Fibroblast of gingiva (primary cell): ENCODE results near the gene NXNL2.
A peak's percentile ranks its signal among the peaks of the same experiment; 100 is the strongest.

Source experiments
- DNase-seq: peaks from one replicate; pipeline ENCODE4 v3.0.0-alpha.2; 2011; ENCODE audit warnings: low read depth

Gene NXNL2

DNA sequence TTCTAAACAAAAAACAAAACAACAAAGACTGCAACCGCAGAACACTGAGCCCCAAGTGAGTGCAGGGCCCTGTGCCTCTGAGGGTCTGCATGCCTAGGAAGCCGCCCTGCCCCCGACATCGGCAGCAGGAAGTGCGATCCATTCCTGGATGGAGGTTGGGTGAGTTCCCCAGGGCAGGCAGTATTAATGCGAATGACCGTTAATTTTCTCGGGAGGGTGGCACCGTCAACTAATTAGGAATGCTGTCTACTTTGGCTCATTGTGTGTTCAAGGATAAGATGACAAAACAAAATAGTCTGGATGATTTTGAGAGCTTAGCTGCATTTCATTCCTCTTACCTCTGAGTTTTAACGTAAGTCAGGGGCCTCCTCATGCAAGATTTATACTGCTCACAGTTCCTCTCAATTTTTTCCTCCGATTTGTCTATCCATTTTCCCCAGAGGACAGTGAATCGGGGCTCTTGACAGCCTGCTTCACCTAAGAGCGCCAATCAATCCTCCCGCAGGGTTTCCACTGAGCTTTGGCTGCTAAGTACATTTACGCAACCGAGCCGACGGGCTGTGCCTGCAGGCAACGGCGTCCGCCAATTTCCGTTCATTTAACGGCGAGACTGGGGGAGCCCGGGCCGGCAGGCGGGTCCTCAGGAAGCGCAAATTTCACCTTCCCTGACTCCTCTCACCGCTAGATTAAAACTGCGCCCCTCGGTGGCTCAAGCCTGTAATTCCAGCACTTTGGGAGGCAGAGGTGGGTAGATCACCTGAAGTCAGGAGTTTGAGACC lies 2.9 kb upstream of the NXNL2 start:
- peak; percentile 44 for DNase-seq

DNA sequence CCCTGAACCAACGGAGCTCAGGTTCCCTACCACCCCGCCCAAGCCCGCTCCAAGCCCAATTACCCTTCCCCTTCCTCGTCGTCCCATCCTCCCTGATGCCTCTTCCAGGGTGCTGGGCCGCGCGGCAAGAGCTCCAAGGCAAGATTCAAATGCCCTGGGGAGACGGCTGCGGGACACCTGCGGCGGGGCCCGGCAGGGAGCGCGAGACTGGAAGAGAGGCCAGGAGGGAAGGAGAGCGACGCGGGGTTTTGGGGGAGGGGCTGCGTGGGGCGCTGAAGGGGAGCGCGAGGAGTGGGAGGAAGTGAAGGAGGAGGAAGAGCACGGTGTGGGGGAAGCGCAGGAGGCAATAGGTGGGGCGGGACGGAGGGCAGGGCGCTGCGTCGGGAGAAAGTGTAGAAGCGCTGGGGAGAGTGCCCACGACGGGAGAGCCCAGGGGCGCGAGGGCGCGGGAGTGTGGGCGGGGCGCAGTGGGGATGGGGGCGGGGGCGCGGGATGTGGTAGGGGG lies 975 bp upstream of the NXNL2 start:
- DNase-seq, result peak; percentile 49

DNA sequence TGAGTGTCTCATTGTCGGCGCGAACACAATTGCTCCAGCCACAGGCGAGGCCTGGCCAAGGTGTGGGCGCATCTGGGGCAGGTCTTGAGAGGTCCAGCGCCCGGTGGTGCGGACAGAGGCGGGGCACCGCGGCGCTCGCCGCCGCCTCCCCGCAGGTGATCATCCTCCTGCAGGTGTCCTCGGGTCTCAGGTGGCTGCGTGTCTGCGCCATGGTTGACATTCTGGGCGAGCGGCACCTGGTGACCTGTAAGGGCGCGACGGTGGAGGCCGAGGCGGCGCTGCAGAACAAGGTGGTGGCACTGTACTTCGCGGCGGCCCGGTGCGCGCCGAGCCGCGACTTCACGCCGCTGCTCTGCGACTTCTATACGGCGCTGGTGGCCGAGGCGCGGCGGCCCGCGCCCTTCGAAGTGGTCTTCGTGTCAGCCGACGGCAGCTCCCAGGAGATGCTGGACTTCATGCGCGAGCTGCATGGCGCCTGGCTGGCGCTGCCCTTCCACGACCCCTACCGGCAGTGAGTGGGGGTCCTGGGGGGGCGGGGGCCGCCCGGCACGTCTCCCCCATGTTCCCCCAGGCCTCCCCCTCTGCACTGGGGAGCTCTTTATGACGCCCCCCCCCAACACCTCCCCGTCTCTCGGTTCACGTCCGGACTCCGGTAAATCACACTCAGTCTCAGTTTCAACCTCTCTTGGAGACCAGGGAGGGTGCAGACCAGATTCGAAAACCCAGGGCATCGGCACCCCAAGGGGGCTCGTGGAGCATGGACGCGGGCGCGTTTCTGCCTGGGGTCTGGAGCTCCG lies 446 bp downstream of the NXNL2 start:
- no peak for DNase-seq

DNA sequence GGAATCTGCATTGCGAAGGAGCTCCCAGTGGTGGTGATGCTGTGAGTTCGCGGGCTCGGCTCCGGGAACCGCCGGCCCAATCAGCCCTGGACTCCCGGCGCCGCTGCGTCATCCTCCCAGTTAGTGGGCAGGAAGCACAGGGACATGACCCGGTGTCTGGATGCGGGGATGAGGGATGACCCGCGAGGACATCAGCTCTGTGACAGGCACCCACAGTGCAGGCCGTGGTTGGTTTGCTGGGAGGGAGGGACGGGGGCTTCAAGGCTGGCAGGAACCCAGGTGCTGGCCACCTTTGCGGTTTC lies 996 bp downstream of the NXNL2 start:
- no peak for DNase-seq

DNA sequence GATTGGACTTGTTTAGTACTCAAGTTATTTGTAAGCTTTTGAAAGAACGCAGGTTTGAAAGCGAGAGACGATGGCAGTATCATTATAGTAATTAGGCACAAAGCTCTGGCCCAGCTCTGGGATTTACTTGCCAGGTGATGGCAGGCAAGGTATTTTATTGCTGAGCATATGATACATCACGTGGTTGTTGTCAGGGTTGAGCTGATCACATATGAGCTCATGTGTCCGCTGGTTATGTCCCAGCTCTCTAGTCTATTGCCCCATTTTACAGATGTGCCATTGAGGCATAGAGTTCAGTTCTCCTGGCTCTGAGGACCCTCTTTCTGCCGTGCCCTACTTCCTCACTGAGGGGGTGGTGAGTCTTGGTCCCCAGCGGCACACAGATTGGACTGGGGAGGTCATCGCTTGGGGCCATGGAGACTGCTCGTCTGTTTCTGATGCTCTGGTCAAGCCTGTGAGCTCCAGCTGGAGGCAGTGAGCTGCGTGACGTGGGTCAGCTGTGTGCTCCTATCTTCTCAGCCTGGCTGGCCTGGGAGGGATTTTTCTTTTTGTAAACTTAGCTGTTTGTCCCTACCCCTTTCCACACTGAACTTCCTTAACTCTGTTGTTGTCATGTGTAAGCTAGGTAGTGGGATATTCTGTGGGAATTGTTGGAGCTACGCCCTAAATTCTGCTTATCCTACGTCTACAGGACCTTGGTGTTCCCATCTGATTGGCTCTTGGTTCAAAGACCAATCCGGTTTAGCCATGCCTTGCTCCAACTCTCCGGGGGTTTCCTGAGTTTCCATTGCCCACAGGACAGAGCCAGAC lies 2.2 kb downstream of the NXNL2 start:
- DNase-seq, result no peak

DNA sequence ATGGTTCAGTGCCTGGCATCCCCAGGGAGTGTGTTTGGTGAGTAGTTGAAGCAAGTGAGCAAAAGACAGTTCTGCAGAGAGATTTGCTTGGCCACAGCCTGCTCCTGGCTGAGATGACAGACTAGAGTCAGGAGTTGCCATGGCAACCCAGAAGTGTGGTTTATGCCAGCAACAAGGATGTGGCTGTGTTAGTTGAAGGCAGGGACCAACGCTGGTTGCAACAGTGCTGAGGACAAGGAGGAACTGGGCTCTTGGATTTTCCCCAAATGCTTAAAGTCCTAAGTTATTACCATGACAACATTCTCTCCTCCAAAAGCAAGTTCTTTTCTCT lies 2.7 kb downstream of the NXNL2 start:
- DNase-seq, result peak; percentile 98

DNA sequence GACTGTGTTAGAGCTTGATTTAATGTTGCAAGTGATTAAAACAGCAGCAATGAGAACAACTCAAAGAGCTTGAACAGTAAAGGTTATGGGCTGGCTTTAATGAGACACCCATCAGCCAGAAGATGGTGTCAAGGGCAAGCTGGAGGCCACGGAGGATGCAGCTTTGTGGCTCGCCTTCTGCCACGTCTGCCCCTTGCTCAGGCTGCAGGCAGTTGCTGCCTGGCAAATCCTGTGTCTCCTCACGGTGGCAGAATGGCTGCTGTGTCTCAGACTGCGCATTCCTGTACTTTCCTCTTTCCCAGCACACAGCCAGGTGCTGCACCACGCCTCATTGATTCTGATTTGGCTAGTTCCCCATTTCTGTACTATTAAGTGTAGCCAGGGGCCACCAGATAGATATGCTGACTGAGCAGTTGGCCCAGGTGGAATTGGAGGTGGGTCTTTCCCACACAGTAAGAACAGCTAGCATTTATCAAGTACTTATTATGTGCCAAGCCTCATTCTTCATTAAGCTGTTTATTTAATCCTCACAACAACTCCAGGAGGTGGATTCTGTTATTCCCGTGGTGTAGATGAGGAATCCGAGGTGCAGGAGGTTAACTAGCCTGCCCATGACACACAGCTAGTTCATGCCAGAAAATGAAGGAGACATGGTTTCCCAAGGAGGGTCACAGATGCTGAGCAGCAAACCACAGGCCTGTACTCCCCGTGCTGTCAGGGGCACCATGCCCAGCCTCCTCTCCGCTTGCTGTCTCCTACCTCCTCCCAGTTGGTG lies 3.5 kb downstream of the NXNL2 start:
- DNase-seq, result no peak

DNA sequence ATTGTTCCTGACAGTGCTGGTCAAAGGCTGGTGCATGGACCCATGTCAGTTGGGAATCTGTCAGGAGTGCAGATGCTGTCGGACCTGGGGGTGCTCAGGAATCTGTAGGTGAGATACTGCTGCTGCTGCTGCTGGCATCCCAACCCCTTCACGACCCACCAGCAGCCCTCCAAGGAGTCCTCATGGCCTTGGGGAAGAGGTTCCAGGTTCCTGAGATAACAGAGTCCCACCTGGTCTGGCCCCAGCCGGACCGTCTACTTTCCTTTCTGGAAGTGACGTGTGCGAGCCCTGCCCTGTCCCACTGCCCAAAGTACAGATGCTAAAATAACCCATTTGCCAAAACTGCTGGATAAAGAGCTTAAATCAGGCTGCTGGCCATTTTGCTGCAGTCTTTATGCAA lies 4.3 kb downstream of the NXNL2 start:
- no peak for DNase-seq

DNA sequence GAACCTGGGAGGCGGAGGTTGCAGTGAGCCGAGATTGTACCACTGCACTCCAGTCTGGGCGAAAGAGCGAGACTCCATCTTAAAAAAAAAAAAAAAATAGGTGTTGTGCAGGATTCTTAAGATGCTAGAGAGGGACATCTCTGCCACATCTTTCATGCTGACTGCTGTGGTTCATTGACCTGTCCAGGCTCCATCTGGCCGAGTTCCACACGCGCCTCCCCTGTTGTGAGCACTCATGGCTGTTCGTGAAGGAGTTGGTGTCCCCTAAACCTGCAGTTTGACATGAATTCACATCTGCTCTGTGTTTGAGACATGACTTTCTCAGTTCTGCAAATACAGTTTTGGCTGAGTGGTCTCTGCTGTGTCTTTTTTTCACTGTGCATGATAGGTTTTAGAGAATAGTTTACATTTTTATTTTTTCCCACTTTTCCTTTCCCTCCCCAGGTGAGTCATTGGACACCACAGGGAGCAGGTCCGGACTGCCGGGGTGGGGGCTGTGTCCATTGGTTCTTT lies 5.3 kb downstream of the NXNL2 start:
- DNase-seq, result no peak

DNA sequence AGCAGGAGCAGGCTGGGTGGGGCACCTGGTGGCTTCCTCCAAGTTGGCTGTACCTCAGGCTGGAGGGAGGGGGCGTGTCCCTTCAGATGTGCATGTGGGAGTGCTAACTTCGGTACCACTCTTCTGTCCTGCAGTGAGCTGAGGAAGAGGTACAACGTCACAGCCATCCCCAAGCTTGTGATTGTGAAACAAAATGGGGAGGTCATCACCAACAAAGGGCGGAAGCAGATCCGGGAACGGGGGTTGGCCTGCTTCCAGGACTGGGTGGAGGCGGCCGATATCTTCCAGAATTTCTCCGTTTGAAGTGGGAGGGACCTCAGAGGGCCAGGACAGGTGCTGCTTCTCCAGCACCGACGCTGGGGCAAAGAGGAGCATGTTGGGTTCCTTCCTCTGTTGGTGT lies 9.3 kb downstream of the NXNL2 start:
- DNase-seq, result no peak

DNA sequence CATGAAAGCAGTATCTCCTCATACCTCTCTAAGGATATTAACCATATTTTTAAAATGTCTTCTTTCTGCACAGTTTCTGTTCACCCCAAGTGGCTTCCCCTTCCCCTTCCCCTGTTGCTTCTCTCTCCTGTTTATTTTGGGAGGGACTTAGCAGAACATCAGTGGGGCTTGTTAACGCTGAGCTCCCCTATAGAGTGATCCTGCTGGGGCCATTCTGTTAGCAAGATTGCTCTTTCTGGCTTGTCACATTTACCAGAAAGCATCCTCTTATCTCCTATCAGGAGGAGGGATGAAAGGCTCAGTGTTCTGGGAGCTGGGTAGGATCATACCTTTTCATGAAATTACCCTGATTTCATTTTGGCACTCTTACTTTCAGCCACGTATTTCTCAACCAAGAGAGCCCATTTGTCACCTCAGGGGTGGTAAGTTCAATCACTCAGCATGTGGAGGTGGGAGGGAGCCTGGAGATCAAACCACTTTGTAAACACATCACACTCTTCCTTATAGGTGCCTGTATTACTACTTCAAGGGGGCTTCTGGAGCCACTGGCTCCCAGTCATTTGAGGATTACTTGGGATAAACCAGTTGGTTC lies 16.7 kb downstream of the NXNL2 start:
- DNase-seq, result no peak

DNA sequence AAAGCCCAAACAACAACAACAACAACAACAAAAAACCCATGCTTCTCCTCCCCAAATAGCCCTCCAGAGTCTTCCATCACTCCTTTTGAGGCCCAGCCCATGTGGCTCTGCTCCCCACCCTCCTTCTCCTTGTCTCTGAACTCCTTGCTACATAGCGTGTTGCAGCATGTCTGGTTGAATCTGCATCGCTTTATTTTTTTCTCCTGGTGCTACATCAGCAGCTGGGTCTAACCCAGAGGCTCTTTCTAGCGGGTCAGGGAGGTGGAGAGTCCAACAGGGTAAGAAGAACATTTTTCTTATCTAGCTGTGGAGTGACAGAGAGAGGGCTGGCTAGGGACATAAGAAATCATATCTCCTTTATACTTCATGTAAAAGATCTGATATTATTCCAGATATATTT lies 18.4 kb downstream of the NXNL2 start:
- no peak for DNase-seq

DNA sequence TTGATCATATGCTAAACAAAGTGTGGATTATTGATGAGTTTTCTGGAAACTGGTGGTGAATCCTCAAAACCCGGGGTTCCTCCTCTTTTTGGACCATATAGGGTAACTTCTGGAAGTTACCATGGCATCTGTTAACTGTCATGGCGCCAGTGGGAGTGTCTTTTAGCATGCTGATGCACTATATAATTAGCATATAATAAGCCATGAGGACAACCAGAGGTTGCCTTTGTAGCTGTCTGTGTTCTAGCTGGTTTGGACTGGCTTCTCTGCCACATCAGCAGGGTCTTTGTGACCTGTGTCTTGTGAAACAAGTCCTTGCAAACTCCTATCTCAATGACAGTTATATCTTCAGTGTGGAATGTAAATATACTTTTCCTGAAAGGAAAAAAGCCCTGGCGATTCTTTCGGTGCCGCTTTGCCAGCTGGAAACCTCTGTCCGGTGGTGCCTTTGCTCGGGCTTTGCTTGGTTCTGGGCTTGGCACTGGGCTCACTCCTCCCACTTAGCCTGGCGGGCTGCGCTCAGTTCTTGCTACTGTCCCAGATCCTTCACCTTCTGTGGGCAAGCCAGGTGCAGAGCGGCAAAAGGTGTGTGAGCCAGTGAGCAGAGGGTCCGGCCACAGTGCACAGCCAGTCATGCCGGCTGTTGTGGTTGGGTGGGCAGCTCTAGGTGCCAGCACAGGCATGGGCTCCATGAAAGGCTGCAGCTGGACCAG lies 20.4 kb downstream of the NXNL2 start:
- no peak for DNase-seq

DNA sequence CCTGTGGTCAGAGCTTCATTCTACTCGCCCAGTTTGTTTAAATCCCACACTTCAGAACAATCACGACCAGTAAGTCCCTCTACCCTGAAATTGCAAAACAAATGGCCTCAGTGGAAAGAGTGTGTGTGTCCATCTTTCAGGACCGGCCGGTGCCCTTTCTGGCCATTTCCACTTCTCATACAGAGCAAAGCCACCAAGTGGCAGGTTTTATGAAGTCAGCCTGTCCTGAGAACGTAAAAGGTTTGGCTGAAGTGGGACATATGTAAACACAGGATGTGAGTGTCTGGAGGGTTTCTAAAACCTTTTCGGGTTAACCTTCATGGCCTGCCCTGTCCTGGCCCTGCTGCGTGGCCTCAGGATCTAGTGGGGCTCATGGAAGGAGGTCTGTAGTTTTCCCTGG lies 24.7 kb downstream of the NXNL2 start:
- DNase-seq, result peak; percentile 23

DNA sequence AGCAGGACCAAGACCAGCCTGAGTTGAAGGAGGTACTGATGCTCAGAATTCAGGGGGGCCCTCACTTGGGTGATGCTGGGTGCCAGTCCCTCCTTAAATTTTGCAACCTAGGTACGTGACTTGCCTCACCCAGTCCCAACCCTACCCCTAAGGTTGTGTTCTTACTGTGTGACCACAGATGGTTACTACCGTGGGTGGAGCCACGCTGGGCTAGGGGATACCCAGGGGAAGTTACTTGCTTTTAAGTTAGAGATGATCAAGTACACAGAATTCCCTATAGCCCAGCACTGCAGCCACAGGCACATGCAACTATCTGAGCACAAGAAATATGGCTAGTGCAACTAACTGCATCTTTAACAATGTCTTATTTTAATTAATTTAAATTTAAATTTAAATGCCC lies 32.9 kb downstream of the NXNL2 start:
- no peak for DNase-seq

DNA sequence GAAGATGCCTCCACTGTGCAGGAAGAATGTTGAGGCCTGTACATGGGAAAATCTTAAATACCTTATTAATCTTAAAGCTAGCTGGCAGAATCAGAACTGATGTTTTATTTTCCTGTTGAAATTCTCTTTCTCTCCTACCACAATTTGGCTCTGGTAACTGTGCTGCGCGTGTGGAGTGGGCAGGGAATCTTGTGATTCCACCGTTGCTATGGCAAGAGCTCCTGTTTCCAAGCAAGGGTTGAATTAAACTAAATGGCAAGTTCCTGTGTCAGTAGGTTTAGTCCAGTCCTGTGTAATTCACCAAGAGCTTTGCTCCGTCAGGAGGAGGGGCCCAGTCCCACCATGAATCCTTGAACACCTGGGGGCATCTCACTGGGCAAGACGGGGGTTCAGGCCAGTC lies 36.4 kb downstream of the NXNL2 start:
- DNase-seq, result no peak

DNA sequence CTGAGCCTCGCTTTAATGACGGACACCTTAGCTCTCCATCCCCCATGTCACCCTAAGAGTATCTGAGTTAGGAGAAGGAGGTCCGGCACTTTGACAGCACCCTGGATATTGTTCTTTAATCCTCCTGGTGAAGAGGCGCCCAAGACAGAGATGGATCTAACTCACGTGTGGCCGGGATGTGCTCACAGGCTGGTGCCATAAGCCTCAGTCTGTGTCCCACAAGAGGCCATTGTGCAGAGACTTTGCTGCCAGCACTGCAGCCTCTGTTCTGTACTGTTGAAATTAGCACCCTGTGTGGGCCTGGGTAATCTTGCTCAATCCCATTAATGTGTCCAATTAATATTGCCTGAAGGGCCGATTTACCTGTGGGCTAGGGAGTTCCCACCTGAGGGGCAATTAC lies 37.7 kb downstream of the NXNL2 start:
- no peak for DNase-seq

DNA sequence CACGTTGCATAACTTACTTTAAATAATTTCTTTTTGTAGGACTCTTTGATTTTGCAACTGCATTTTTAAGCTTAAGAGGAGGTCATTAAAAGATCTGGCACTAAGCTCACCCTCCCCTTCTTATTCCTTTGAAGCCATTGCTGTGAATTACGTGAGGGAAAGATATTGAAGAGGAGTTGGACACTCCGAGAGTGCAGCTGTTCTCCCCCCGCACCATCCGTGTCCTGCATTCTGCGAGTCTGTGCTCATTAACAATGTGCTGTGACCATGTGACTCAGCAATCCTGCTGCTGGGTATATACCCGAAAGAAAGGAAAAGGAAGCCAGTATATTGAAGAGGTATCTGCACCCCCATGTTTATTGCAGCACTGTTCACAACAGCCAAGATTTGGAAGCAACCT lies 40.0 kb downstream of the NXNL2 start:
- DNase-seq, result peak; percentile 29

DNA sequence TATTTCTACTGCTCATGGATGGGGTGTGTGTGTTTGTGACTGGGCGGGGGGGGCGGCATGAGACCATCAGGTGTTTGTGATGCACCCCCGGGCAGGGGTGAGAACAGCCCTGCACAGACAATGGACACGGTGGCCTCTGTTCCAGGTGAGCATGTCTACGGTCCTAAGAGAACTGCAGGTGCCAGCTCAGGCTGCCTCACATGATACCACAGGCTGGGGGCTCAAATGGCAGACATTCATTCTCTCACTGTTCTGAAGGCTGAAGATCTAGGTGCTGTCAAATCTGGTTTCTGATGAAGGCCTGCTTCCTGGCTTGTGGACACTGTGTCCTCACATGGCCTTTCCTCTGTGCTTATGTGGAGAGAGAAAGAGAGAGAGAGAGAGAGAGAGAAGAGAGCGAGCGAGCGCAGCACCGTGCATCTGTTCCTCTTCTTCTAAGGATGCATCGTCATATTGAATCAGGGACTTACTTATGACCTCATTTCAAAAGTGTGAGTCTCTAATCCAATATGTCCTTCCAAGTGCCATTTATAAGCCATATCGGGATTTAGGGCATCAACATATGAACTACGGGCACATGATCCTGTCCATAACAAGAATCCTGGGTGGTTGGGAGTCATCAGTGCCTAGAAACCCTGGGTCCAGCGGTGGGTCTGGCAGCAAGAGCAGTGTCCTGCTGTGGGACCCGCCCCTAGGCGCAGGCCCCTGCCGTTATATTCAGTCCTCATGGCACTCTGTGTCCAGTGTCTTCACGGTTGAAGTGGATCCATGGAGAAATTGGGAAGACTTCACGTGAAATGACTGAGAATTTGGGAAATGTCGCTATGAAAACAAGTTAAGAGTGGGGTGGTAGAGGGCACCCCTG lies 42.5 kb downstream of the NXNL2 start:
- DNase-seq, result no peak
